ENCODE measurements around the gene CBX5. TPM values are rescaled to one million over a fixed set of nuclear protein-coding genes. Genes with fewer than 3 reads are reported as not detected.
"Not testable (repeated sequence)": the region's sequence is repeated elsewhere in the genome, so short reads cannot be mapped to it uniquely, and the experiment has no call there.

CBX5 gene
- total RNA-seq (2014; rRNA removed; shearing (Covaris generic)) = 42.6 and 71.6 TPM in 2 replicates

GRCh38 chr12:54279632-54280467, at the start of gene CBX5:
Gene CBX5, minus strand, starts transcription at chr12:54280122. Its CDS starts 22,472 bp downstream, at chr12:54257650.
- Histone ChIP-seq H3K4me3 (peak within 1 kb of the TSS; percentile 61), H3K27me3 (replicated peaks) (no peaks in the 10 kb centered on the region), H3K36me3 (peaks cover 64% of the 10 kb centered on the region), H3K27ac (peak within 1 kb of the TSS; percentile 94), H3K4me1 (replicated peaks) (peaks cover 29% of the 10 kb centered on the region), H3K9me3 (replicated peaks) (no peaks in the 10 kb centered on the region)
- DNase-seq (ENCODE audit: low read depth in 1 of 2, low spot score in 2 of 2) = peak; percentile 98 to 99

- Histone ChIP-seq H3K4me3 (no peak overlapping the region), H3K4me1 (replicated peaks) (peaks cover 8% of the 10 kb centered on the region), H3K27me3 (replicated peaks) (no peaks in the 10 kb centered on the region), H3K27ac (no peak overlapping the region), H3K9me3 (replicated peaks) (no peaks in the 10 kb centered on the region), H3K36me3 (peaks cover 30% of the 10 kb centered on the region)
- DNase-seq (ENCODE audit: low read depth in 1 of 2, low spot score in 2 of 2) = no peak
Measured at GRCh38 chr12:54328595-54329337, 48.8 kb upstream of the CBX5 start.

- Histone ChIP-seq H3K27ac (peak overlapping the region; percentile 79), H3K36me3 (peaks cover 24% of the 10 kb centered on the region), H3K4me3 (peak overlapping the region; percentile 67)
- not testable (repeated sequence) for H3K4me1 ChIP-seq (replicated peaks); H3K27me3 ChIP-seq (replicated peaks); DNase-seq (ENCODE audit: low read depth in 1 of 2, low spot score in 2 of 2); H3K9me3 ChIP-seq (replicated peaks)
Measured at GRCh38 chr12:54325442-54326109, 45.7 kb upstream of the CBX5 start.

GRCh38 chr12:54324617-54325441, 44.9 kb upstream of the CBX5 start, which contains the start of gene COPZ1:
Gene COPZ1, plus strand, starts transcription at chr12:54325131. Its CDS starts 33 bp downstream, at chr12:54325164.
- DNase-seq (ENCODE audit: low read depth in 1 of 2, low spot score in 2 of 2) = peak; percentile 95 to 97
- Histone ChIP-seq H3K36me3 (peaks cover 24% of the 10 kb centered on the region), H3K4me3 (peak within 1 kb of the TSS; percentile 67), H3K27me3 (replicated peaks) (no peaks in the 10 kb centered on the region), H3K4me1 (replicated peaks) (peaks cover 8% of the 10 kb centered on the region), H3K9me3 (replicated peaks) (no peaks in the 10 kb centered on the region), H3K27ac (peak within 1 kb of the TSS; percentile 79)

GRCh38 chr12:54321363-54321762, 41.4 kb upstream of the CBX5 start:
- no peak overlapping the region for H3K4me3 ChIP-seq
- H3K36me3 ChIP-seq = peaks cover 8% of the 10 kb centered on the region
- no peak for DNase-seq (ENCODE audit: low read depth in 1 of 2, low spot score in 2 of 2)
- H3K27me3 ChIP-seq (replicated peaks) = no peaks in the 10 kb centered on the region
- H3K9me3 ChIP-seq (replicated peaks) = no peaks in the 10 kb centered on the region
- H3K27ac ChIP-seq = no peak overlapping the region
- H3K4me1 ChIP-seq (replicated peaks) = peaks cover 5% of the 10 kb centered on the region

- H3K36me3 ChIP-seq; H3K4me3 ChIP-seq; H3K9me3 ChIP-seq (replicated peaks); DNase-seq (ENCODE audit: low read depth in 1 of 2, low spot score in 2 of 2); H3K4me1 ChIP-seq (replicated peaks); H3K27ac ChIP-seq; H3K27me3 ChIP-seq (replicated peaks): not testable (repeated sequence)
Measured at GRCh38 chr12:54312309-54312708, 32.4 kb upstream of the CBX5 start.

- H3K4me3 ChIP-seq = no peak overlapping the region
- no peak overlapping the region for H3K27ac ChIP-seq
- no peaks in the 10 kb centered on the region for H3K9me3 ChIP-seq (replicated peaks)
- no peak for DNase-seq (ENCODE audit: low read depth in 1 of 2, low spot score in 2 of 2)
- H3K27me3 ChIP-seq (replicated peaks) = no peaks in the 10 kb centered on the region
- no peaks in the 10 kb centered on the region for H3K4me1 ChIP-seq (replicated peaks)
- no peaks in the 10 kb centered on the region for H3K36me3 ChIP-seq
Measured at GRCh38 chr12:54311051-54311450, 31.1 kb upstream of the CBX5 start.

GRCh38 chr12:54306925-54307741, 27.2 kb upstream of the CBX5 start:
- DNase-seq (ENCODE audit: low read depth in 1 of 2, low spot score in 2 of 2) = no peak
- Histone ChIP-seq H3K27ac (no peak overlapping the region), H3K27me3 (replicated peaks) (peaks cover 6% of the 10 kb centered on the region), H3K9me3 (replicated peaks) (no peaks in the 10 kb centered on the region), H3K4me3 (no peak overlapping the region), H3K4me1 (replicated peaks) (no peaks in the 10 kb centered on the region), H3K36me3 (no peaks in the 10 kb centered on the region)

- Histone ChIP-seq H3K4me1 (replicated peaks) (peaks cover 16% of the 10 kb centered on the region), H3K27ac (no peak overlapping the region), H3K27me3 (replicated peaks) (peaks cover 12% of the 10 kb centered on the region), H3K9me3 (replicated peaks) (no peaks in the 10 kb centered on the region), H3K4me3 (no peak overlapping the region), H3K36me3 (no peaks in the 10 kb centered on the region)
- no peak for DNase-seq (ENCODE audit: low read depth in 1 of 2, low spot score in 2 of 2)
Measured at GRCh38 chr12:54304187-54304810, 24.4 kb upstream of the CBX5 start.

GRCh38 chr12:54303640-54304039, 23.7 kb upstream of the CBX5 start:
- Histone ChIP-seq H3K36me3 (no peaks in the 10 kb centered on the region), H3K4me3 (no peak overlapping the region), H3K4me1 (replicated peaks) (peaks cover 16% of the 10 kb centered on the region), H3K27ac (no peak overlapping the region), H3K9me3 (replicated peaks) (no peaks in the 10 kb centered on the region), H3K27me3 (replicated peaks) (peaks cover 12% of the 10 kb centered on the region)
- DNase-seq (ENCODE audit: low read depth in 1 of 2, low spot score in 2 of 2) = no peak

- peaks cover 12% of the 10 kb centered on the region for H3K27me3 ChIP-seq (replicated peaks)
Measured at GRCh38 chr12:54301428-54302048, 21.6 kb upstream of the CBX5 start.

More at GRCh38 chr12:54301428-54302048, 21.6 kb upstream of the CBX5 start:
- no peak overlapping the region for H3K27ac ChIP-seq
- H3K36me3 ChIP-seq = no peaks in the 10 kb centered on the region
- peaks cover 16% of the 10 kb centered on the region for H3K4me1 ChIP-seq (replicated peaks)
- no peak for DNase-seq (ENCODE audit: low read depth in 1 of 2, low spot score in 2 of 2)
- no peaks in the 10 kb centered on the region for H3K9me3 ChIP-seq (replicated peaks)
- H3K4me3 ChIP-seq = no peak overlapping the region

All from SJSA1 (cell line).